ENCODE results near the gene PIK3AP1. TPM values are rescaled to one million over a fixed set of nuclear protein-coding genes. Genes with fewer than 3 reads are reported as not detected.

Gene PIK3AP1
- total and polyA plus RNA-seq, 2 of the 4 experiments (the other 2 are of a cell fraction) = under 0.01 to 0.14 TPM

DNA sequence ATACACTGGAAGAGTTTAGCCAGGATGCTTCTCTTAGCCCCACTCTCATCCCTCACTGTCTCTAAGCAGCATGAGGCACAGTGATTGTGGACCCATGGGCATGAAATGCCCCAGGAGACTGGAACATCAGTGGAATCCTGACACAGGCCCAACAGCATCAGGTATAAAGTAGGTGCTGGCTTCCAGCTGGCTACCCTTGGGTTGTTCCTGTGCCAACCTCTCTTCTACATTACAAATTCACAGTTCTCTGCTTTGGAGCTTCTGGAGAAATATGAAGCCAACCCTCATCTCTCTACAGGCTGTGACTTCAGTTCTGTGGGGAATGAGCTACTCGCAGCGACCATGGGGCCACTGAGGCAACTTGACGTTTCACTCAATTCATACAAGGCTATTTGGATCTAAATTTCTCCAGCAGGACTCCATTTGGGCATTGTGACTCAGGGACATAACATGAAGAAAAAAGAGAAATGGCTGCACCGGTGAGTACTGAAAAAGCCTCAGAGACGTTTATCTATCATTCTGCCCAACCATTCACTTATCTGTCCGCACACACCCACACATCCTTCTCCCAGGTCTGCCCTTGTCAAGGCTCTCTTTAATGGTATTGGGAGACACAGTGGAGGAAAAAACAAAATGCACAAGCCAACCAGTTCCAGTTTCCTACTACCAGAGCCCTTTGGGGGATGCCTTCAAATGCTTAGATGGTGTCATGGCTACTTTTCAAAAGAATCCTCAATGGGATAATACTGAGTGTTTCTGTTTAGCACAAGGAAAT, 98.1 kb downstream of the PIK3AP1 start:
- Histone ChIP-seq H3K27ac (ENCODE audit: insufficient read depth, low read length) (no peak overlapping the region), H3K79me1 (ENCODE audit: low read depth in 1 of 2, low read length in 2 of 2) (no peaks in the 10 kb centered on the region), H4K8ac (ENCODE audit: low read depth in 2 of 2, low read length in 2 of 2) (no peak overlapping the region), H3K4me2 (ENCODE audit: low read depth, low read length) (no peak overlapping the region), H3K27me3 (ENCODE audit: control insufficient read depth, insufficient read depth, low read length) (peaks cover 13% of the 10 kb centered on the region), H3K56ac (ENCODE audit: extremely low read depth, insufficient read depth, low read length) (no peak overlapping the region), H3K14ac (replicated peaks; ENCODE audit: low read depth, low read length) (no peak overlapping the region), H3K4me1 (ENCODE audit: control insufficient read depth, insufficient read depth, low read length) (no peaks in the 10 kb centered on the region), H2BK5ac (ENCODE audit: low read depth, low read length, poor library complexity, severe bottlenecking) (no peak overlapping the region), H3K4me3 (ENCODE audit: insufficient read depth, low read depth, low read length) (no peak overlapping the region), H2BK20ac (ENCODE audit: low read depth, low read length) (no peak overlapping the region), H4K20me1 (ENCODE audit: insufficient read depth, low read length) (no peaks in the 10 kb centered on the region), H2AK9ac (replicated peaks; ENCODE audit: low read depth, low read length, poor library complexity) (no peak overlapping the region), H2AFZ (replicated peaks; ENCODE audit: low read length, poor library complexity) (no peak overlapping the region), H2BK120ac (ENCODE audit: low read depth, low read length) (no peak overlapping the region), H3K9me3 (ENCODE audit: control insufficient read depth, insufficient read depth, low read length) (no peaks in the 10 kb centered on the region), H3K9ac (ENCODE audit: low read depth, low read length) (no peak overlapping the region), H4K91ac (ENCODE audit: insufficient read depth, low read depth, low read length) (no peak overlapping the region), H2BK15ac (ENCODE audit: low read depth, low read length) (no peak overlapping the region), H3K9me1 (ENCODE audit: insufficient read depth, low read length) (no peaks in the 10 kb centered on the region), H3K4ac (ENCODE audit: low read depth, low read length) (no peak overlapping the region), H3K36me3 (ENCODE audit: control insufficient read depth, insufficient read depth, low read length) (no peaks in the 10 kb centered on the region), H3K23ac (ENCODE audit: low read depth, low read length) (no peak overlapping the region), H3K18ac (ENCODE audit: low read depth, low read length) (no peak overlapping the region), H4K5ac (ENCODE audit: low read depth, low read length) (no peak overlapping the region), H2AK5ac (ENCODE audit: low read depth, low read length) (no peak overlapping the region)
- intact Hi-C loops (cut with micrococcal nuclease) = no loop called here
- WGBS, 2 experiments (ENCODE audit: extremely low coverage in 2 of 2, insufficient read length in 1 of 2) = no CpG with 5 or more reads among the region's 6 CpGs
- DNase-seq (no peak), ATAC-seq (ENCODE audit: low read depth) (no peak)
- dilution Hi-C loops (cut with HindIII; ENCODE audit: low sequenced_read_pairs, unreplicated experiment) = no loop called here
- BruUV-seq (replicated peaks) = no TSS peak
- ChIA-PET POLR2A (ENCODE audit: unreplicated experiment) (no interaction called here), CTCF (interaction anchor here (0.6 to 0.7 kb wide), 3 partner anchors 11 to 246 kb away, joined by 3 to 4 read pairs (median 3); no protein-coding TSS in a partner anchor)
- TF ChIP-seq RAD21 (IDR thresholded peaks at IDR 0.05; ENCODE audit: low read length) (no peak), CEBPB (IDR thresholded peaks at IDR 0.05; ENCODE audit: low read depth, low read length) (no peak), FOS (IDR thresholded peaks at IDR 0.05; ENCODE audit: low read depth, low read length) (no peak), MAZ (IDR thresholded peaks at IDR 0.05; ENCODE audit: borderline replicate concordance, low read depth, low read length) (no peak), RFX5 (IDR thresholded peaks at IDR 0.05; ENCODE audit: low read depth, low read length) (no peak), MAFK (IDR thresholded peaks at IDR 0.05; ENCODE audit: low read depth, low read length) (no peak), RCOR1 (IDR thresholded peaks at IDR 0.05; ENCODE audit: insufficient replicate concordance, low read length) (no peak), CHD1 (IDR thresholded peaks at IDR 0.05; ENCODE audit: low read depth, low read length) (no peak), BHLHE40 (IDR thresholded peaks at IDR 0.05; ENCODE audit: low read depth, low read length) (no peak), NFE2L2 (IDR thresholded peaks at IDR 0.05; ENCODE audit: low read depth, low read length) (no peak), ELK1 (IDR thresholded peaks at IDR 0.05; ENCODE audit: borderline replicate concordance, low read depth, low read length) (no peak), POLR2A (IDR thresholded peaks at IDR 0.05; ENCODE audit: low read depth, low read length) (no peak), MXI1 (IDR thresholded peaks at IDR 0.05; ENCODE audit: borderline replicate concordance, low read depth, low read length) (no peak), SMC3 (IDR thresholded peaks at IDR 0.05; ENCODE audit: low read depth, low read length) (no peak)
- TF ChIP-seq, protein P1, sequence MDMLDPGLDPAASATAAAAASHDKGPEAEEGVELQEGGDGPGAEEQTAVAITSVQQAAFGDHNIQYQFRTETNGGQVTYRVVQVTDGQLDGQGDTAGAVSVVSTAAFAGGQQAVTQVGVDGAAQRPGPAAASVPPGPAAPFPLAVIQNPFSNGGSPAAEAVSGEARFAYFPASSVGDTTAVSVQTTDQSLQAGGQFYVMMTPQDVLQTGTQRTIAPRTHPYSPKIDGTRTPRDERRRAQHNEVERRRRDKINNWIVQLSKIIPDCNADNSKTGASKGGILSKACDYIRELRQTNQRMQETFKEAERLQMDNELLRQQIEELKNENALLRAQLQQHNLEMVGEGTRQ (IDR thresholded peaks at IDR 0.05; ENCODE audit: low read depth, low read length) = no peak
- TF ChIP-seq, protein P2, sequence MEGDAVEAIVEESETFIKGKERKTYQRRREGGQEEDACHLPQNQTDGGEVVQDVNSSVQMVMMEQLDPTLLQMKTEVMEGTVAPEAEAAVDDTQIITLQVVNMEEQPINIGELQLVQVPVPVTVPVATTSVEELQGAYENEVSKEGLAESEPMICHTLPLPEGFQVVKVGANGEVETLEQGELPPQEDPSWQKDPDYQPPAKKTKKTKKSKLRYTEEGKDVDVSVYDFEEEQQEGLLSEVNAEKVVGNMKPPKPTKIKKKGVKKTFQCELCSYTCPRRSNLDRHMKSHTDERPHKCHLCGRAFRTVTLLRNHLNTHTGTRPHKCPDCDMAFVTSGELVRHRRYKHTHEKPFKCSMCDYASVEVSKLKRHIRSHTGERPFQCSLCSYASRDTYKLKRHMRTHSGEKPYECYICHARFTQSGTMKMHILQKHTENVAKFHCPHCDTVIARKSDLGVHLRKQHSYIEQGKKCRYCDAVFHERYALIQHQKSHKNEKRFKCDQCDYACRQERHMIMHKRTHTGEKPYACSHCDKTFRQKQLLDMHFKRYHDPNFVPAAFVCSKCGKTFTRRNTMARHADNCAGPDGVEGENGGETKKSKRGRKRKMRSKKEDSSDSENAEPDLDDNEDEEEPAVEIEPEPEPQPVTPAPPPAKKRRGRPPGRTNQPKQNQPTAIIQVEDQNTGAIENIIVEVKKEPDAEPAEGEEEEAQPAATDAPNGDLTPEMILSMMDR (conservative IDR thresholded peaks at IDR 0.05; ENCODE audit: low read depth, low read length) = no peak
- in situ Hi-C loops (cut with MboI; ENCODE audit: low sequenced_read_pairs) = no loop called here
